Gastrocnemius medialis (tissue), 4 donors: ENCODE data around the gene TSC22D3.

Experiments used
- CTCF ChIP-seq, 5 experiments: fragments of 450-650 bp in 3 of 5; fragments of 200-600 bp in 2 of 5; sonication (generic) in 2 of 5; IDR thresholded peaks in 4 of 5; conservative IDR thresholded peaks in 1 of 5; 1 replicate in 4 of 5; 2 replicates in 1 of 5; pipeline ENCODE4 v1.5.1; 2016 to 2019; ENCODE audit warnings: antibody characterized with exemption in 5 of 5, mild to moderate bottlenecking in 3 of 5, moderate library complexity in 3 of 5
- POLR2A ChIP-seq, 2 donors: fragments of 450-650 bp; IDR thresholded peaks; one replicate each; pipeline ENCODE4 v1.6.1; 2017; ENCODE audit warnings: antibody characterized with exemption in 2 of 2, mild to moderate bottlenecking in 2 of 2, moderate library complexity in 2 of 2

DNA sequence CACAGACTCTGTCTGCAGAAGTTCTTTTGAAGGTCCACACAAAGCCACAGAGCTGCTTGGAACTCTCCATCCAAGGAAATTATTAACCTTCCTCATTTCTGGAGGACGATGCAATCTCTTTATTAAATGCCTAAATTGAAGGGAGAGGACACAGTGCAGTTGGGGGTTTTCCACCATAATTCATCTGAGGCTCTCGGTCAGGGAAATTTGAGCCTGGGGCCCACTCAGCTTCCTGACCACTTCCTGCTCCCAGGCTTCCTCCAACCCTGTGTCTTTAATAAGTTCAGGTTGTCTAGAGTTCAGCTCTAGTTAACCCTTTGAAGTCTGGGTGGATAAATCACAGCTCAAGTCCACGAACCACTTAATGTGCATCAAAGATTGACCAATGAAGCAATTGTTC is 88.8 kb downstream of the TSC22D3 start:
- TF ChIP-seq CTCF (IDR thresholded peaks at IDR 0.05 in 4 of 5, conservative IDR thresholded peaks at IDR 0.05 in 1 of 5) (no peak), POLR2A (IDR thresholded peaks at IDR 0.05) (no peak)
